SW480 (cell line): Measurements from ENCODE around the gene IFI27L1.

ENCODE experiments used
- DNase-seq: peaks from one replicate; pipeline ENCODE4 v3.0.0-alpha.2; 2016; ENCODE audit warnings: low spot score

Gene IFI27L1

GRCh38 chr14:94080621-94081385 lies at the start of gene IFI27L1, which contains the start of gene DDX24:
IFI27L1 (plus strand) TSS chr14:94081310; CDS start chr14:94096938, 15,628 bp downstream.
DDX24 (minus strand) TSS chr14:94081202; CDS start chr14:94079742, 1,460 bp downstream.
- peak; percentile 96 for DNase-seq

GRCh38 chr14:94031883-94032279 lies 49.2 kb upstream of the IFI27L1 start:
- peak; percentile 48 for DNase-seq

- DNase-seq, result no peak
These were observed 46.2 kb upstream of the IFI27L1 start for GRCh38 chr14:94034886-94035285.

- DNase-seq, result peak; percentile 75
These were observed 44.6 kb upstream of the IFI27L1 start for GRCh38 chr14:94036313-94037167.

- no peak for DNase-seq
These were observed 43.2 kb upstream of the IFI27L1 start for GRCh38 chr14:94037954-94038353.

GRCh38 chr14:94038510-94038909 lies 42.6 kb upstream of the IFI27L1 start:
- no peak for DNase-seq

- DNase-seq, result no peak
These were observed 42.0 kb upstream of the IFI27L1 start for GRCh38 chr14:94038921-94039629.

- no peak for DNase-seq
These were observed 40.9 kb upstream of the IFI27L1 start for GRCh38 chr14:94040247-94040646.

GRCh38 chr14:94040796-94041195 lies 40.3 kb upstream of the IFI27L1 start:
- DNase-seq, result no peak

GRCh38 chr14:94041551-94042346 lies 39.4 kb upstream of the IFI27L1 start:
- no peak for DNase-seq

- DNase-seq, result no peak
These were observed 38.5 kb upstream of the IFI27L1 start for GRCh38 chr14:94042433-94043091.

- no peak for DNase-seq
These were observed 37.9 kb upstream of the IFI27L1 start for GRCh38 chr14:94043111-94043755.

GRCh38 chr14:94043756-94044475 lies 37.2 kb upstream of the IFI27L1 start:
- DNase-seq, result no peak

- DNase-seq, result no peak
These were observed 36.5 kb upstream of the IFI27L1 start for GRCh38 chr14:94044476-94045091.

- DNase-seq, result no peak
These were observed 36.0 kb upstream of the IFI27L1 start for GRCh38 chr14:94045101-94045500.

- DNase-seq, result no peak
These were observed 35.4 kb upstream of the IFI27L1 start for GRCh38 chr14:94045563-94046345.

GRCh38 chr14:94046696-94047250 lies 34.3 kb upstream of the IFI27L1 start:
- no peak for DNase-seq

- DNase-seq, result no peak
These were observed 33.5 kb upstream of the IFI27L1 start for GRCh38 chr14:94047581-94047980.
